Heart left ventricle (tissue), 16 donors: ENCODE data around the gene ABLIM2. TPM values are rescaled to one million over a fixed set of nuclear protein-coding genes. Genes with fewer than 3 reads are reported as not detected.

Experiments used
- ATAC-seq, 4 donors: fragments of 200-7000 bp; cut with Tn5 transposase; one replicate each; pipeline ENCODE4 v1.9.1; 2020 to 2022; ENCODE audit warnings: moderate library complexity in 4 of 4, mild to moderate bottlenecking in 3 of 4, moderate number of reproducible peaks in 1 of 4
- DNase-seq, 5 donors: peaks; one replicate each; pipeline ENCODE4 v3.0.0-alpha.2; 2020
- H3K27ac ChIP-seq, 12 donors: fragments of 200-600 bp; sonication (generic) in 4 of 12; one replicate each; pipeline versions ENCODE4 v1.5.0 to v1.8.0; 2016 to 2022; ENCODE audit warnings: mild to moderate bottlenecking in 2 of 12
- H3K27me3 ChIP-seq, 9 donors: fragments of 200-600 bp; sonication (generic) in 2 of 9; one replicate each; pipeline versions ENCODE4 v1.5.1 to v1.8.0; 2016 to 2022; ENCODE audit warnings: mild to moderate bottlenecking in 3 of 9
- H3K36me3 ChIP-seq, 9 donors: fragments of 200-600 bp; sonication (generic) in 2 of 9; one replicate each; pipeline versions ENCODE4 v1.5.0 to v1.8.0; 2018 to 2022; ENCODE audit warnings: mild to moderate bottlenecking in 2 of 9
- H3K4me1 ChIP-seq, 12 donors: fragments of 200-600 bp; sonication (generic) in 4 of 12; one replicate each; pipeline versions ENCODE4 v1.5.0 to v1.8.0; 2016 to 2022; ENCODE audit warnings: mild to moderate bottlenecking in 3 of 12
- H3K4me3 ChIP-seq, 12 donors: fragments of 200-600 bp; sonication (generic) in 4 of 12; one replicate each; pipeline versions ENCODE4 v1.5.0 to v1.8.0; 2017 to 2022; ENCODE audit warnings: mild to moderate bottlenecking in 9 of 12, moderate library complexity in 4 of 12
- H3K9me3 ChIP-seq, 12 donors: fragments of 200-600 bp; sonication (generic) in 4 of 12; one replicate each; pipeline versions ENCODE4 v1.5.0 to v1.8.0; 2016 to 2022; ENCODE audit warnings: mild to moderate bottlenecking in 1 of 12
- POLR2A ChIP-seq, 2 donors: fragments of 450-650 bp; IDR thresholded peaks; one replicate each; pipeline ENCODE4 v1.6.1; 2017; ENCODE audit warnings: antibody characterized with exemption in 2 of 2, mild to moderate bottlenecking in 2 of 2, moderate library complexity in 2 of 2
- WGBS, 4 donors: extraction: QIAGEN DNeasy Blood & Tissue Kit in 2 of 4; methylation state at CpG; one replicate each; pipeline versions ENCODE4 v1.1.5 to v1.1.7; 2013 to 2018; 5-methylcytosine and 5-hydroxymethylcytosine counted together
- intact Hi-C, 10 donors: fragments of 100-400 bp; cut with DNase I; formaldehyde crosslinking; loops; one replicate each; pipeline versions ENCODE4 v1.11.1 to v1.14.2; 2022
- polyA plus RNA-seq, 2 donors: library from polyadenylated mRNA; stranded (reverse); fragments of 200-250 nt; gene quantifications; one replicate each; pipeline ENCODE4 v1.2.3, GENCODE V29; 2013
- total RNA-seq, 9 donors: library from RNA; depleted of rRNA in 2 of 9; stranded (reverse); fragments of >200 nt in 2 of 9; fragmentation: NEBNext Ultra II Directional in 3 of 9; extraction: Animal tissue kit (Norgen Biotek cat#: 25700) in 3 of 9; gene quantifications; one replicate each; pipeline versions ENCODE4 v1.1.0 to v1.2.4, GENCODE V29; 2016 to 2023
- TF ChIP-seq, protein P1 (sequence below), 12 donors: fragments of 200-600 bp; sonication (generic) in 4 of 12; IDR thresholded peaks; one replicate each; pipeline versions ENCODE4 v1.5.0 to v1.8.0; 2018 to 2022; ENCODE audit warnings: antibody characterized with exemption in 12 of 12, mild to moderate bottlenecking in 5 of 12
- donor health status: ischemic (EF 13 %, LVEDD 7.1; RV severe dilation, severe dysfunction).
- donor health status: healthy with polysubstance abuse.
- donor health status: DM: no; HTN: yes; CAD: no.
- donor health status: DM: no; HTN: no; CAD: no.
- donor health status: ischemic (EF 25% LVEDD 6.9; RV normal size, moderate dysfunction).
- donor health status: ischemic (EF 25% LVEDD 5.7; RV mildly dilated, moderate dysfunction).
- donor health status: healthy.
- donor health status: DM: yes; HTN: yes; CAD: no.
- donor health status: ischemic (EF 35%, LVEDD 5.7; RV mildly dilated, moderate dysfunction).
- donor health status: nonischemic (EF 11% LVEDD 7.7; RV severe dilation, severe dysfunction).
- donor health status: DM: yes; HTN: yes; CAD: no.
- donor health status: PGD.
- donor health status: ischemic (EF 29% LVEDD 5.4; RV normal size, mild dysfunction).
- donor health status: nonischemic (EF 23%, LVEDD 6.1; RV moderate dilation, normal function).

Gene ABLIM2
- total and polyA plus RNA-seq, 11 donors: 11.1 to 27.9 (median 18.4) TPM

- no peak for TF ChIP-seq POLR2A (IDR thresholded peaks at IDR 0.05)
- TF ChIP-seq, protein P1, sequence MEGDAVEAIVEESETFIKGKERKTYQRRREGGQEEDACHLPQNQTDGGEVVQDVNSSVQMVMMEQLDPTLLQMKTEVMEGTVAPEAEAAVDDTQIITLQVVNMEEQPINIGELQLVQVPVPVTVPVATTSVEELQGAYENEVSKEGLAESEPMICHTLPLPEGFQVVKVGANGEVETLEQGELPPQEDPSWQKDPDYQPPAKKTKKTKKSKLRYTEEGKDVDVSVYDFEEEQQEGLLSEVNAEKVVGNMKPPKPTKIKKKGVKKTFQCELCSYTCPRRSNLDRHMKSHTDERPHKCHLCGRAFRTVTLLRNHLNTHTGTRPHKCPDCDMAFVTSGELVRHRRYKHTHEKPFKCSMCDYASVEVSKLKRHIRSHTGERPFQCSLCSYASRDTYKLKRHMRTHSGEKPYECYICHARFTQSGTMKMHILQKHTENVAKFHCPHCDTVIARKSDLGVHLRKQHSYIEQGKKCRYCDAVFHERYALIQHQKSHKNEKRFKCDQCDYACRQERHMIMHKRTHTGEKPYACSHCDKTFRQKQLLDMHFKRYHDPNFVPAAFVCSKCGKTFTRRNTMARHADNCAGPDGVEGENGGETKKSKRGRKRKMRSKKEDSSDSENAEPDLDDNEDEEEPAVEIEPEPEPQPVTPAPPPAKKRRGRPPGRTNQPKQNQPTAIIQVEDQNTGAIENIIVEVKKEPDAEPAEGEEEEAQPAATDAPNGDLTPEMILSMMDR (IDR thresholded peaks at IDR 0.05): no peak
- Histone ChIP-seq H3K9me3 (no peaks in the 10 kb centered on the region), H3K27ac (no peak overlapping the region), H3K4me3 (no peak overlapping the region), H3K36me3 (peaks cover 0 to 3% (median 0%) of the 10 kb centered on the region in 9 donors), H3K4me1 (no peaks in the 10 kb centered on the region), H3K27me3 (no peaks in the 10 kb centered on the region)
- WGBS, 4 donors: 92 to 95% (median 94%) methylated on average over 13 to 22 of the region's 22 CpGs
- intact Hi-C loops: no loop called here
- ATAC-seq (peak in 2 of 4 donors; percentile 7), DNase-seq (no peak)
Measured at GRCh38 chr4:8030121-8030781, 128.4 kb downstream of the ABLIM2 start.

DNA sequence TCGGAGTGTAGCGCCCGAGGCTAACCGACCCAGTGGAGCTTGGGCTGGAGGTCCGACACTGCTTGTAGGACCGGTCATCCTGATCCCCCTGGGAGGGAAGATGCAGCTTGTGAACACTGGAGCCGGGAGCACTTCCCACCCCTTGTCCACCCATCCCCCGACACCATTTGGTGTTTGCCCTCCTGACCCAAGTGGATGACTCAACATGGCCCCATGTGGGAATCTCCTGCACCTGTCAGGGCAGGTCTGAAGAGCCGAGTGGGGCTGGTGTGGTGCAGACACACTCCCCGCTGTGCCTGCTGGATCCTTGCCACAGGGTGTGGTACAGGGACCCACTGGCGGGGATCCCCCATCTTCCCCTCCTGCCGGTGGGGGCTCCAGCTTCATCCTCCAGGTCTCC is 128.9 kb downstream of the ABLIM2 start:
- ATAC-seq: no peak

GRCh38 chr4:8028884-8029568 is 129.6 kb downstream of the ABLIM2 start:
- Histone ChIP-seq H3K27ac (no peak overlapping the region), H3K36me3 (peaks cover 0 to 3% (median 0%) of the 10 kb centered on the region in 9 donors), H3K4me1 (no peaks in the 10 kb centered on the region), H3K4me3 (no peak overlapping the region), H3K9me3 (no peaks in the 10 kb centered on the region), H3K27me3 (no peaks in the 10 kb centered on the region)
- 73 to 83% (median 75%) methylated on average over 20 of the region's 20 CpGs for WGBS, 4 donors
- ATAC-seq: no peak
- DNase-seq: no peak
- intact Hi-C loops: no loop called here
- TF ChIP-seq, protein P1 (IDR thresholded peaks at IDR 0.05): no peak
- no peak for TF ChIP-seq POLR2A (IDR thresholded peaks at IDR 0.05)

More for the DNA sequence above, 128.9 kb downstream of the ABLIM2 start:
- intact Hi-C loops: no loop called here
- H3K4me3 ChIP-seq: no peak overlapping the region
- DNase-seq: no peak
- H3K27ac ChIP-seq: no peak overlapping the region
- no peaks in the 10 kb centered on the region for H3K27me3 ChIP-seq
- 83 to 89% (median 86%) methylated on average over 10 to 12 of the region's 12 CpGs for WGBS, 4 donors
- H3K36me3 ChIP-seq: peaks cover 0 to 3% (median 0%) of the 10 kb centered on the region in 9 donors
- no peaks in the 10 kb centered on the region for H3K9me3 ChIP-seq
- no peaks in the 10 kb centered on the region for H3K4me1 ChIP-seq
- no peak for TF ChIP-seq POLR2A (IDR thresholded peaks at IDR 0.05)
- TF ChIP-seq, protein P1 (IDR thresholded peaks at IDR 0.05): no peak

DNA sequence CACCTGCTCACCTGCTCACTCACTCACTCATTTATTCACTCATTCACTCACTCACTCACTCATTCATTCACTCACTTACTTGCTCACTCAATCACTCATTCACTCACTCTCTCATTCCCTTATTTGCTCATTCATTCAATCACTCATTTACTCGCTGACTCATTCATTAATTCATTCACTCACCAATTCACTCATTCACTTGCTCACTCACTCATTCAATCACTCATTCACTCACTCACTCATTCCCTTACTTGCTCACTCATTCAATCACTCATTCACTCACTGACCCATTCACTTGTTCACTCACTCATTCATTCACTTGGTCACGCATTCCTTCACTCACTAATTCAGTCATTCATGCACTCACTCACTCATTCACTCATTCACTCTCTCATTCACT is 130.2 kb downstream of the ABLIM2 start:
- Histone ChIP-seq H3K9me3 (no peaks in the 10 kb centered on the region), H3K27ac (no peak overlapping the region), H3K4me1 (no peaks in the 10 kb centered on the region), H3K36me3 (peaks cover 0 to 3% (median 0%) of the 10 kb centered on the region in 9 donors), H3K27me3 (no peaks in the 10 kb centered on the region), H3K4me3 (no peak overlapping the region)
- intact Hi-C loops: no loop called here
- ATAC-seq (no peak), DNase-seq (no peak)
- 93 to 97% (median 95%) methylated on average over 2 of the region's 2 CpGs for WGBS, 4 donors
- no peak for TF ChIP-seq POLR2A (IDR thresholded peaks at IDR 0.05)
- TF ChIP-seq, protein P1 (IDR thresholded peaks at IDR 0.05): no peak
